Neural cell (in vitro differentiated cells): Measurements from ENCODE around the gene SIGLEC9. TPM values are rescaled to one million over a fixed set of nuclear protein-coding genes. Genes with fewer than 3 reads are reported as not detected.

Experiments used
- H2AFZ ChIP-seq: fragments of 200-600, 300-800 bp; sonication (generic), shearing (Covaris generic); 2 replicates; pipeline ENCODE4 v1.6.0; 2014; ENCODE audit warnings: low read depth, mild to moderate bottlenecking, antibody characterized with exemption, low read length, moderate library complexity
- H3F3A ChIP-seq: fragments of 200-600 bp; shearing (Covaris generic); 2 replicates; pipeline ENCODE4 v1.6.1; 2016; ENCODE audit warnings: mild to moderate bottlenecking, moderate library complexity, mixed read lengths, antibody characterized with exemption, low read length; ENCODE audit not compliant: insufficient read depth, poor library complexity, severe bottlenecking
- H3K27ac ChIP-seq: fragments of 200-600, 300-800 bp; sonication (generic), shearing (Covaris generic); 2 replicates; pipeline ENCODE4 v1.5.1; 2014; ENCODE audit warnings: mild to moderate bottlenecking, low read length, moderate library complexity
- H3K27me3 ChIP-seq: fragments of 300-800, 200-600 bp; sonication (generic), shearing (Covaris generic); 2 replicates; pipeline ENCODE4 v1.6.0; 2014; ENCODE audit warnings: mild to moderate bottlenecking, low read depth, low read length, moderate library complexity; ENCODE audit not compliant: insufficient read depth
- H3K36me3 ChIP-seq: fragments of 300-800, 200-600 bp; sonication (generic), shearing (Covaris generic); 2 replicates; pipeline ENCODE4 v1.5.1; 2014; ENCODE audit warnings: mild to moderate bottlenecking, antibody characterized with exemption, low read length, moderate library complexity; ENCODE audit not compliant: insufficient read depth
- H3K4me2 ChIP-seq: fragments of 300-800, 200-600 bp; sonication (generic), shearing (Covaris generic); 2 replicates; pipeline ENCODE4 v1.6.0; 2014; ENCODE audit warnings: mild to moderate bottlenecking, low read length
- H3K4me3 ChIP-seq: fragments of 300-800, 200-600 bp; sonication (generic), shearing (Covaris generic); 2 replicates; pipeline ENCODE4 v1.5.1; 2014; ENCODE audit warnings: mild to moderate bottlenecking, low read length, moderate library complexity
- H3K79me2 ChIP-seq: fragments of 200-600 bp; shearing (Covaris generic); replicated peaks from 2 replicates; pipeline ENCODE4 v1.6.0; 2014; ENCODE audit warnings: mild to moderate bottlenecking, low read length, moderate library complexity; ENCODE audit not compliant: insufficient read depth
- H3K9ac ChIP-seq: fragments of 300-800, 200-600 bp; sonication (generic), shearing (Covaris generic); 2 replicates; pipeline ENCODE4 v1.6.1; 2016; ENCODE audit warnings: mild to moderate bottlenecking, low read length, mixed read lengths
- H3K9me2 ChIP-seq: fragments of 200-600 bp; shearing (Covaris generic); 2 replicates; pipeline ENCODE4 v1.6.1; 2016; ENCODE audit warnings: mild to moderate bottlenecking, low read length, mixed read lengths; ENCODE audit not compliant: insufficient read depth
- H3K9me3 ChIP-seq: fragments of 200-600, 300-800 bp; sonication (generic), shearing (Covaris generic); 2 replicates; pipeline ENCODE4 v1.6.1; 2016; ENCODE audit warnings: mild to moderate bottlenecking, mixed run types, low read length, moderate library complexity, mixed read lengths
- H4K20me1 ChIP-seq: fragments of 200-600 bp; shearing (Covaris generic); 2 replicates; pipeline ENCODE4 v1.6.1; 2016; ENCODE audit warnings: mild to moderate bottlenecking, mixed run types; ENCODE audit not compliant: insufficient read depth
- CTCF ChIP-seq: fragments of 450-650 bp; IDR thresholded peaks from 2 replicates; pipeline ENCODE4 v1.5.1; 2014; ENCODE audit warnings: antibody characterized with exemption, mild to moderate bottlenecking, moderate library complexity; ENCODE audit not compliant: poor library complexity, severe bottlenecking
- EP300 ChIP-seq: fragments of 450-650 bp; conservative IDR thresholded peaks from 2 replicates; pipeline ENCODE4 v1.6.1; 2014; ENCODE audit warnings: antibody characterized with exemption, mild to moderate bottlenecking, moderate library complexity; ENCODE audit not compliant: poor library complexity, severe bottlenecking
- EZH2 ChIP-seq: fragments of 200-600, 300-800 bp; shearing (Covaris generic), sonication (generic); IDR thresholded peaks from 2 replicates; pipeline ENCODE4 v1.6.1; 2014; ENCODE audit warnings: antibody characterized with exemption, low read length, borderline replicate concordance, mild to moderate bottlenecking; ENCODE audit not compliant: insufficient read depth, poor library complexity, severe bottlenecking
- MXI1 ChIP-seq: fragments of 450-650 bp; conservative IDR thresholded peaks from 2 replicates; pipeline ENCODE4 v1.6.1; 2014; ENCODE audit warnings: antibody characterized with exemption, mild to moderate bottlenecking; ENCODE audit not compliant: poor library complexity, severe bottlenecking
- POLR2AphosphoS5 ChIP-seq: IDR thresholded peaks from 2 replicates; pipeline ENCODE4 v1.6.1; 2012
- RAD21 ChIP-seq: fragments of 450-650 bp; conservative IDR thresholded peaks from 2 replicates; pipeline ENCODE4 v1.6.1; 2014; ENCODE audit warnings: antibody characterized with exemption, mild to moderate bottlenecking, moderate library complexity
- REST ChIP-seq: IDR thresholded peaks from 2 replicates; pipeline ENCODE4 v1.6.1; 2012; ENCODE audit warnings: borderline replicate concordance
- SMC3 ChIP-seq: fragments of 450-650 bp; conservative IDR thresholded peaks from 2 replicates; pipeline ENCODE4 v1.6.1; 2014; ENCODE audit warnings: antibody characterized with exemption, mild to moderate bottlenecking, moderate library complexity; ENCODE audit not compliant: poor library complexity
- TAF1 ChIP-seq: IDR thresholded peaks from 2 replicates; pipeline ENCODE4 v1.6.1; 2012; ENCODE audit warnings: low read depth
- polyA plus RNA-seq: library from polyadenylated mRNA; depleted of rRNA; stranded (reverse); fragments of >200 nt; gene quantifications from 2 replicates; pipeline ENCODE4 v1.2.3, GENCODE V29; 2014

Gene SIGLEC9
- polyA plus RNA-seq, 1 donor from 2014 or later, result not detected

- no peaks in the 10 kb centered on the region for H4K20me1 ChIP-seq
- no peak overlapping the region for H3K27ac ChIP-seq
- H3K4me2 ChIP-seq, result no peak overlapping the region
- H2AFZ ChIP-seq, result no peak overlapping the region
- H3K27me3 ChIP-seq, result no peaks in the 10 kb centered on the region
- H3K4me3 ChIP-seq, result no peak overlapping the region
- H3K9me2 ChIP-seq, result no peaks in the 10 kb centered on the region
- TF ChIP-seq EP300, result no peak
- TF ChIP-seq SMC3, result no peak
- no peak for TF ChIP-seq TAF1
- no peak for TF ChIP-seq MXI1
- no peak for TF ChIP-seq CTCF
- no peak for TF ChIP-seq REST
- no peak for TF ChIP-seq RAD21
- no peak for TF ChIP-seq POLR2AphosphoS5
- TF ChIP-seq EZH2, result no peak
- no peaks in the 10 kb centered on the region for H3K36me3 ChIP-seq
- H3K79me2 ChIP-seq, result no peaks in the 10 kb centered on the region
- H3K9me3 ChIP-seq, result no peaks in the 10 kb centered on the region
- H3K9ac ChIP-seq, result no peak overlapping the region
- H3F3A ChIP-seq, result no peaks in the 10 kb centered on the region
Measured at GRCh38 chr19:51157265-51157664, 32.6 kb downstream of the SIGLEC9 start.

- Histone ChIP-seq H3K4me3 (no peak overlapping the region), H3K9ac (no peak overlapping the region), H3K9me3 (no peaks in the 10 kb centered on the region), H3K27me3 (no peaks in the 10 kb centered on the region), H3F3A (no peaks in the 10 kb centered on the region), H2AFZ (no peak overlapping the region), H3K27ac (no peak overlapping the region), H3K79me2 (no peaks in the 10 kb centered on the region), H3K9me2 (no peaks in the 10 kb centered on the region), H4K20me1 (no peaks in the 10 kb centered on the region), H3K36me3 (no peaks in the 10 kb centered on the region), H3K4me2 (no peak overlapping the region)
- TF ChIP-seq EP300, result no peak
- peak; percentile 32 for TF ChIP-seq CTCF
- TF ChIP-seq MXI1, result no peak
- no peak for TF ChIP-seq EZH2
- no peak for TF ChIP-seq SMC3
Measured at GRCh38 chr19:51158474-51159129, 33.9 kb downstream of the SIGLEC9 start.
